KOPT-K1 (cell line): Measurements from ENCODE around the gene AP2A1.
"Not testable (repeated sequence)": the region's sequence is repeated elsewhere in the genome, so short reads cannot be mapped to it uniquely, and the experiment has no call there.

Experiments
- H3K27ac ChIP-seq: fragments of 200-600 bp; sonication (generic); 2 replicates; pipeline ENCODE4 v1.5.1; 2016; ENCODE audit warnings: antibody characterized with exemption, mild to moderate bottlenecking, low read depth, low read length; ENCODE audit not compliant: poor library complexity, severe bottlenecking
- H3K36me3 ChIP-seq: fragments of 200-600 bp; sonication (generic); 2 replicates; pipeline ENCODE4 v1.5.1; 2017; ENCODE audit warnings: antibody characterized with exemption, mild to moderate bottlenecking, low read length, moderate library complexity; ENCODE audit not compliant: insufficient read depth
- H3K9me3 ChIP-seq: fragments of 200-600 bp; sonication (generic); 2 replicates; pipeline ENCODE4 v1.5.1; 2017; ENCODE audit warnings: antibody characterized with exemption, low read length, mild to moderate bottlenecking; ENCODE audit not compliant: insufficient read depth, poor library complexity, severe bottlenecking

The AP2A1 gene

GRCh38 chr19:49809160-49809940 lies 42.5 kb downstream of the AP2A1 start:
- Histone ChIP-seq H3K9me3 (no peaks in the 10 kb centered on the region), H3K27ac (no peak overlapping the region), H3K36me3 (peaks cover 43% of the 10 kb centered on the region)

GRCh38 chr19:49809941-49810389 lies 43.2 kb downstream of the AP2A1 start:
- Histone ChIP-seq H3K9me3 (no peaks in the 10 kb centered on the region), H3K36me3 (peaks cover 37% of the 10 kb centered on the region), H3K27ac (no peak overlapping the region)

GRCh38 chr19:49811328-49811727 lies 44.5 kb downstream of the AP2A1 start:
- peaks cover 26% of the 10 kb centered on the region; the same call in 1 of the 2 replicates for H3K36me3 ChIP-seq
- H3K27ac ChIP-seq: no peak overlapping the region
- no peaks in the 10 kb centered on the region for H3K9me3 ChIP-seq

GRCh38 chr19:49812452-49812996 lies 45.7 kb downstream of the AP2A1 start:
- Histone ChIP-seq H3K9me3 (no peaks in the 10 kb centered on the region), H3K36me3 (peaks cover 14% of the 10 kb centered on the region; the same call in 1 of the 2 replicates), H3K27ac (peak overlapping the region; percentile 75)

- no peaks in the 10 kb centered on the region for H3K9me3 ChIP-seq
- H3K36me3 ChIP-seq: peaks cover 7% of the 10 kb centered on the region; the same call in 1 of the 2 replicates
- H3K27ac ChIP-seq: peak within 1 kb of the TSS; percentile 75
Measured at GRCh38 chr19:49812997-49813861, 46.4 kb downstream of the AP2A1 start, which contains the start of gene FUZ. Gene FUZ (minus strand): TSS chr19:49813292. CDS start chr19:49813106, 186 bp downstream.

GRCh38 chr19:49814010-49814409 lies 47.2 kb downstream of the AP2A1 start:
- H3K27ac ChIP-seq: no peak overlapping the region
- H3K36me3 ChIP-seq: no peaks in the 10 kb centered on the region
- H3K9me3 ChIP-seq: no peaks in the 10 kb centered on the region

GRCh38 chr19:49816590-49816989 lies 49.8 kb downstream of the AP2A1 start:
- Histone ChIP-seq H3K27ac (no peak overlapping the region), H3K9me3 (no peaks in the 10 kb centered on the region), H3K36me3 (peaks cover 9% of the 10 kb centered on the region; the same call in 1 of the 2 replicates)

GRCh38 chr19:49817964-49818648 lies 51.3 kb downstream of the AP2A1 start, which contains the start of gene MED25:
Gene MED25 (plus strand): TSS chr19:49818289. CDS start chr19:49818342, 53 bp downstream.
- Histone ChIP-seq H3K9me3 (no peaks in the 10 kb centered on the region), H3K36me3 (peaks cover 15% of the 10 kb centered on the region; the same call in 1 of the 2 replicates), H3K27ac (peak within 1 kb of the TSS; percentile 74)

GRCh38 chr19:49818649-49819370 lies 52.0 kb downstream of the AP2A1 start:
- peak overlapping the region; percentile 74 for H3K27ac ChIP-seq
- H3K9me3 ChIP-seq: no peaks in the 10 kb centered on the region
- peaks cover 22% of the 10 kb centered on the region; the same call in 1 of the 2 replicates for H3K36me3 ChIP-seq

GRCh38 chr19:49819452-49820115 lies 52.8 kb downstream of the AP2A1 start:
- H3K36me3 ChIP-seq: peaks cover 30% of the 10 kb centered on the region; the same call in 1 of the 2 replicates
- not testable (repeated sequence) for H3K9me3 ChIP-seq
- H3K27ac ChIP-seq: peak overlapping the region; percentile 74

- no peak overlapping the region for H3K27ac ChIP-seq
- H3K36me3 ChIP-seq: peaks cover 32% of the 10 kb centered on the region; the same call in 1 of the 2 replicates
- no peaks in the 10 kb centered on the region for H3K9me3 ChIP-seq
Measured at GRCh38 chr19:49820125-49820524, 53.3 kb downstream of the AP2A1 start.

- Histone ChIP-seq H3K36me3 (peaks cover 41% of the 10 kb centered on the region; the same call in 1 of the 2 replicates), H3K27ac (no peak overlapping the region), H3K9me3 (no peaks in the 10 kb centered on the region)
Measured at GRCh38 chr19:49823472-49823871, 56.7 kb downstream of the AP2A1 start.

- Histone ChIP-seq H3K27ac (no peak overlapping the region), H3K36me3 (peaks cover 46% of the 10 kb centered on the region; the same call in 1 of the 2 replicates)
Measured at GRCh38 chr19:49824662-49825061, 57.9 kb downstream of the AP2A1 start.

More at GRCh38 chr19:49824662-49825061, 57.9 kb downstream of the AP2A1 start:
- H3K9me3 ChIP-seq: no peaks in the 10 kb centered on the region
